Measurements from ENCODE around the gene BBX. TPM values are rescaled to one million over a fixed set of nuclear protein-coding genes. Genes with fewer than 3 reads are reported as not detected.

Gene BBX
- total RNA-seq, 1 experiment from 2014 or later: 45.0 TPM

- ATAC-seq (peak; percentile 92), DNase-seq (ENCODE audit: low spot score) (no peak)
- H3K36me3 Mint-ChIP-seq: peaks cover 7% of the 10 kb centered on the region; the same call in 1 of the 2 replicates
- no peak overlapping the region for H3K27ac Mint-ChIP-seq
- ChIA-PET CTCF (interaction anchor here (0.6 to 1.8 kb wide), 16 partner anchors 9 to 222 kb away, joined by 3 to 17 read pairs (median 4); no protein-coding TSS in a partner anchor), POLR2A (no interaction called here)
- no peaks in the 10 kb centered on the region for H3K9me3 Mint-ChIP-seq
- TF ChIP-seq NFATC4 (CRISPR knock-in tag; IDR thresholded peaks at IDR 0.05) (no peak), KAT7 (CRISPR knock-in tag; IDR thresholded peaks at IDR 0.05; ENCODE audit: borderline replicate concordance) (no peak), ZNF512 (CRISPR knock-in tag; IDR thresholded peaks at IDR 0.05; ENCODE audit: borderline replicate concordance) (no peak), ZNF138 (CRISPR knock-in tag; conservative IDR thresholded peaks at IDR 0.05) (no peak), E2F5 (CRISPR knock-in tag; IDR thresholded peaks at IDR 0.05) (no peak), ZNF425 (CRISPR knock-in tag; conservative IDR thresholded peaks at IDR 0.05) (no peak), FOXK1 (CRISPR knock-in tag; IDR thresholded peaks at IDR 0.05) (no peak), SP1 (CRISPR knock-in tag; conservative IDR thresholded peaks at IDR 0.05) (no peak), ATF6 (CRISPR knock-in tag; IDR thresholded peaks at IDR 0.05) (no peak), ZNF396 (CRISPR knock-in tag; IDR thresholded peaks at IDR 0.05; ENCODE audit: borderline replicate concordance) (no peak), HMGXB4 (CRISPR knock-in tag; IDR thresholded peaks at IDR 0.05) (no peak), TEAD1 (CRISPR knock-in tag; IDR thresholded peaks at IDR 0.05) (no peak), ZNF317 (CRISPR knock-in tag; IDR thresholded peaks at IDR 0.05; ENCODE audit: borderline replicate concordance, low read depth) (no peak), ERG (CRISPR knock-in tag; IDR thresholded peaks at IDR 0.05) (no peak), ZNF423 (CRISPR knock-in tag; IDR thresholded peaks at IDR 0.05) (no peak), ZNF219 (CRISPR knock-in tag; IDR thresholded peaks at IDR 0.05; ENCODE audit: borderline replicate concordance) (no peak), ZNF281 (CRISPR knock-in tag; IDR thresholded peaks at IDR 0.05) (no peak)
- H3K4me3 Mint-ChIP-seq: no peak overlapping the region
- H3K4me1 Mint-ChIP-seq: peaks cover 30% of the 10 kb centered on the region
- H3K27me3 Mint-ChIP-seq (ENCODE audit: low read depth): no peaks in the 10 kb centered on the region
These were observed 120.5 kb downstream of the BBX start for GRCh38 chr3:107643038-107643883.

All from WTC11 (cell line).